ENCODE results near the gene BTBD16.
A peak's percentile ranks its signal among the peaks of the same experiment; 100 is the strongest.

DNA sequence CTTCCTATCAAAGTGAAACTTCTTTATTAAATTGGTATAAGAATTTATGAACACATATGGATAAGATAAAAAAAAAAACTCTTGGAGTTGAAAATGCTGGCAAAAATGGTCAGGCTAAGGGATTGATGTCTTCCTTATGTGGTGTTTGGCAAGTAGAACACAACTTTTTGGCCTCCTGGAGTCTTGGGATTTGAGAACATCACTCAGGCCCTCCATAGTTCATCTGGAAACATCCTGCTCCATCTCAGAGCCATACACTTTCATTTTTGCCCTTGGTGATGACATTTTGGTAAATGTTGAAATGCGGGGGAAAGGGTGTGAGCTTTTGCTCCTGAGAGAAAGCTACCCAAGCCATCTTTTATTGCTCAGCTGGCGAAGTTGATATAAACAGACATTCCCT, 27.5 kb upstream of the BTBD16 start:
- TF ChIP-seq, protein P1, sequence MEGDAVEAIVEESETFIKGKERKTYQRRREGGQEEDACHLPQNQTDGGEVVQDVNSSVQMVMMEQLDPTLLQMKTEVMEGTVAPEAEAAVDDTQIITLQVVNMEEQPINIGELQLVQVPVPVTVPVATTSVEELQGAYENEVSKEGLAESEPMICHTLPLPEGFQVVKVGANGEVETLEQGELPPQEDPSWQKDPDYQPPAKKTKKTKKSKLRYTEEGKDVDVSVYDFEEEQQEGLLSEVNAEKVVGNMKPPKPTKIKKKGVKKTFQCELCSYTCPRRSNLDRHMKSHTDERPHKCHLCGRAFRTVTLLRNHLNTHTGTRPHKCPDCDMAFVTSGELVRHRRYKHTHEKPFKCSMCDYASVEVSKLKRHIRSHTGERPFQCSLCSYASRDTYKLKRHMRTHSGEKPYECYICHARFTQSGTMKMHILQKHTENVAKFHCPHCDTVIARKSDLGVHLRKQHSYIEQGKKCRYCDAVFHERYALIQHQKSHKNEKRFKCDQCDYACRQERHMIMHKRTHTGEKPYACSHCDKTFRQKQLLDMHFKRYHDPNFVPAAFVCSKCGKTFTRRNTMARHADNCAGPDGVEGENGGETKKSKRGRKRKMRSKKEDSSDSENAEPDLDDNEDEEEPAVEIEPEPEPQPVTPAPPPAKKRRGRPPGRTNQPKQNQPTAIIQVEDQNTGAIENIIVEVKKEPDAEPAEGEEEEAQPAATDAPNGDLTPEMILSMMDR (IDR thresholded peaks at IDR 0.05): no peak
- TF ChIP-seq EP300 (IDR thresholded peaks at IDR 0.05): peak in 1 of 2 donors; percentile 80

All from tibial nerve (tissue), 4 donors.